HCT116 (cell line): ENCODE results near the gene MMP17. TPM values are rescaled to one million over a fixed set of nuclear protein-coding genes. Genes with fewer than 3 reads are reported as not detected.

Source experiments
- ATAC-seq: fragments of 200-7000 bp; cut with Tn5 transposase; 2 replicates; pipeline ENCODE4 v1.9.1; 2020; ENCODE audit warnings: mild to moderate bottlenecking, moderate library complexity
- BruUV-seq: library from RNA; stranded (reverse); fragments of 400-500 nt; replicated peaks from 2 replicates; lab custom pipeline; 2021; lab: Mats Ljungman, UMichigan
- CTCF ChIA-PET: fragments of 300-600 bp; sonication (Branson Sonifier 250); formaldehyde crosslinking; loops from one replicate; lab custom pipeline; 2021; ENCODE audit warnings: antibody characterized with exemption; lab: Charles Lee
- POLR2A ChIA-PET: fragments of 300-600, 350-600 bp; sonication (Branson Sonifier 250); formaldehyde crosslinking; loops from one replicate; lab custom pipeline; 2021; ENCODE audit warnings: antibody characterized with exemption; lab: Charles Lee
- RAD21 ChIA-PET, 2 experiments: fragments of 300-600 bp; sonication (Branson Sonifier 250); formaldehyde crosslinking; loops; one replicate each; lab custom pipeline; 2023; ENCODE audit warnings: low total read pairs in 2 of 2; ENCODE audit not compliant: uncharacterized antibody in 2 of 2, unreplicated experiment in 2 of 2, low non-redundant PET in 1 of 2; lab: Charles Lee
- DNase-seq: peaks from one replicate; pipeline ENCODE4 v3.0.0-alpha.2; 2010; ENCODE audit warnings: low read depth, low spot score
- H2AFZ ChIP-seq: fragments of 200-600 bp; shearing (Covaris generic), sonication (generic); 2 replicates; pipeline ENCODE4 v1.6.1; 2017; ENCODE audit warnings: low read depth, mixed run types, mixed read lengths, antibody characterized with exemption, low read length; ENCODE audit not compliant: poor library complexity, severe bottlenecking
- H3K27ac ChIP-seq: 2 replicates; pipeline ENCODE4 v1.5.1; 2012; ENCODE audit warnings: low read depth, low read length
- H3K27me3 ChIP-seq: fragments of 200-600 bp; sonication (generic); 2 replicates; pipeline ENCODE4 v1.6.1; 2016; ENCODE audit warnings: mixed run types, low read length, mixed read lengths; ENCODE audit not compliant: insufficient read depth
- H3K36me3 ChIP-seq, 2 experiments: fragments of 200-500 bp in 1 of 2; fragments of 200-600 bp in 1 of 2; sonication (Bioruptor generic) in 1 of 2; sonication (generic) in 1 of 2; 2 replicates each; pipeline versions ENCODE4 v1.5.1 to v1.6.1; 2014 to 2016; ENCODE audit warnings: low read length in 2 of 2, inconsistent platforms in 1 of 2, mixed read lengths in 1 of 2, mixed run types in 1 of 2; ENCODE audit not compliant: insufficient read depth in 2 of 2, control insufficient read depth in 1 of 2
- H3K4me1 ChIP-seq, 2 experiments: fragments of 200-600 bp in 1 of 2; sonication (generic) in 1 of 2; 2 replicates each; pipeline versions ENCODE4 v1.5.1 to v1.6.1; 2012 to 2017; ENCODE audit warnings: low read length in 2 of 2, inconsistent platforms in 1 of 2, mild to moderate bottlenecking in 1 of 2, mixed read lengths in 1 of 2, mixed run types in 1 of 2, moderate library complexity in 1 of 2; ENCODE audit not compliant: insufficient read depth in 2 of 2, control insufficient read depth in 1 of 2
- H3K4me2 ChIP-seq: fragments of 200-600 bp; sonication (generic); 2 replicates; pipeline ENCODE4 v1.6.1; 2017; ENCODE audit warnings: mixed run types, low read length, mixed read lengths
- H3K4me3 ChIP-seq, 2 experiments: fragments of 200-600 bp in 1 of 2; sonication (generic) in 1 of 2; replicated peaks in 1 of 2; 2 replicates each; pipeline ENCODE4 v1.5.1; 2011 to 2016; ENCODE audit warnings: low read length in 2 of 2, control low read depth in 1 of 2, low read depth in 1 of 2, mild to moderate bottlenecking in 1 of 2, mixed read lengths in 1 of 2, mixed run types in 1 of 2
- H3K79me2 ChIP-seq: fragments of 200-600 bp; sonication (generic); 2 replicates; pipeline ENCODE4 v1.6.1; 2017; ENCODE audit warnings: mild to moderate bottlenecking, mixed run types, low read length, moderate library complexity, mixed read lengths; ENCODE audit not compliant: insufficient read depth
- H3K9ac ChIP-seq: fragments of 200-600 bp; sonication (generic); 2 replicates; pipeline ENCODE4 v1.6.1; 2016; ENCODE audit warnings: low read length, mixed read lengths
- H3K9me2 ChIP-seq: fragments of 200-600 bp; sonication (generic), shearing (Covaris generic); 2 replicates; pipeline ENCODE4 v1.6.1; 2017; ENCODE audit warnings: mixed run types, mild to moderate bottlenecking, moderate library complexity; ENCODE audit not compliant: insufficient read depth
- H3K9me3 ChIP-seq, 2 experiments: fragments of 200-500 bp in 1 of 2; fragments of 200-600 bp in 1 of 2; sonication (Bioruptor generic) in 1 of 2; sonication (generic) in 1 of 2; 2 replicates each; pipeline ENCODE4 v1.6.1; 2014 to 2017; ENCODE audit warnings: low read length in 2 of 2, mixed read lengths in 2 of 2, inconsistent platforms in 1 of 2, low read depth in 1 of 2, mild to moderate bottlenecking in 1 of 2, mixed run types in 1 of 2, moderate library complexity in 1 of 2; ENCODE audit not compliant: control insufficient read depth in 1 of 2, insufficient read depth in 1 of 2
- H4K20me1 ChIP-seq: fragments of 200-600 bp; sonication (generic), shearing (Covaris generic); 2 replicates; pipeline ENCODE4 v1.6.1; 2017; ENCODE audit warnings: mixed run types, mild to moderate bottlenecking, moderate library complexity; ENCODE audit not compliant: insufficient read depth
- CBX3 ChIP-seq: IDR thresholded peaks from 2 replicates; pipeline ENCODE4 v1.6.1; 2012; ENCODE audit warnings: low read depth
- CEBPB ChIP-seq: IDR thresholded peaks from 2 replicates; pipeline ENCODE4 v1.6.1; 2012; ENCODE audit warnings: low read depth
- EGR1 ChIP-seq: IDR thresholded peaks from 2 replicates; pipeline ENCODE4 v1.6.1; 2012; ENCODE audit warnings: low read depth
- EZH2 ChIP-seq: fragments of 200-600 bp; sonication (generic); IDR thresholded peaks from 2 replicates; pipeline ENCODE4 v1.6.1; 2017; ENCODE audit warnings: antibody characterized with exemption, mixed run types
- FOSL1 ChIP-seq: IDR thresholded peaks from 2 replicates; pipeline ENCODE4 v1.6.1; 2012; ENCODE audit warnings: low read depth
- JUND ChIP-seq: IDR thresholded peaks from 2 replicates; pipeline ENCODE4 v1.6.1; 2012
- POLR2A ChIP-seq: IDR thresholded peaks from 2 replicates; pipeline ENCODE4 v1.7.0; 2011; ENCODE audit warnings: borderline replicate concordance; ENCODE audit not compliant: insufficient read depth, insufficient read length; ENCODE audit errors: extremely low read depth
- POLR2AphosphoS5 ChIP-seq: IDR thresholded peaks from 2 replicates; pipeline ENCODE4 v1.6.1; 2011; ENCODE audit warnings: mild to moderate bottlenecking, low read depth, low read length, moderate library complexity
- RAD21 ChIP-seq: IDR thresholded peaks from 2 replicates; pipeline ENCODE4 v1.6.1; 2012; ENCODE audit warnings: low read depth, mild to moderate bottlenecking
- SRF ChIP-seq: IDR thresholded peaks from 2 replicates; pipeline ENCODE4 v1.6.1; 2012; ENCODE audit warnings: low read depth
- TCF7L2 ChIP-seq: IDR thresholded peaks from 2 replicates; pipeline ENCODE4 v1.7.0; 2011; ENCODE audit warnings: borderline replicate concordance, inconsistent platforms; ENCODE audit not compliant: insufficient read depth, insufficient read length; ENCODE audit errors: extremely low read depth
- YY1 ChIP-seq: IDR thresholded peaks from 2 replicates; pipeline ENCODE4 v1.6.1; 2011; ENCODE audit warnings: low read length, low read depth, moderate library complexity, mild to moderate bottlenecking; ENCODE audit not compliant: insufficient replicate concordance; ENCODE audit errors: extremely low read depth
- ZFX ChIP-seq: fragments of 450-650 bp; IDR thresholded peaks from 2 replicates; pipeline ENCODE4 v1.6.1; 2017
- ZNF274 ChIP-seq: fragments of 200-500 bp; sonication (Bioruptor generic); IDR thresholded peaks from 2 replicates; pipeline ENCODE4 v1.6.1; 2014; ENCODE audit warnings: mild to moderate bottlenecking, low read depth, low read length, inconsistent platforms
- intact Hi-C: fragments of 100-400 bp; cut with micrococcal nuclease; formaldehyde crosslinking; loops from 2 replicates; pipeline ENCODE4 v1.10.0; 2022
- total RNA-seq: library from RNA; stranded (reverse); gene quantifications from one replicate; pipeline ENCODE4 v1.2.1, GENCODE V29; 2021; ENCODE audit not compliant: unreplicated experiment
- TF ChIP-seq, protein P1 (sequence below): IDR thresholded peaks from 2 replicates; pipeline ENCODE4 v1.6.1; 2012
- TF ChIP-seq, protein P2 (sequence below): IDR thresholded peaks from 2 replicates; pipeline ENCODE4 v1.6.1; 2011; ENCODE audit warnings: mild to moderate bottlenecking, low read length, moderate library complexity; ENCODE audit not compliant: insufficient replicate concordance; ENCODE audit errors: extremely low read depth
- TF ChIP-seq, protein P3 (sequence below): IDR thresholded peaks from 2 replicates; pipeline ENCODE4 v1.6.1; 2012
- TF ChIP-seq, protein P4 (sequence below), 3 experiments: fragments of 200-600 bp in 1 of 3; sonication (generic) in 1 of 3; IDR thresholded peaks in 2 of 3; conservative IDR thresholded peaks in 1 of 3; 2 replicates each; pipeline ENCODE4 v1.5.1; 2012 to 2017; ENCODE audit warnings: low read depth in 2 of 3, low read length in 2 of 3, antibody characterized with exemption in 1 of 3, borderline replicate concordance in 1 of 3, control low read depth in 1 of 3, mild to moderate bottlenecking in 1 of 3, mixed read lengths in 1 of 3, mixed run types in 1 of 3, moderate library complexity in 1 of 3; ENCODE audit not compliant: insufficient read depth in 1 of 3

Gene MMP17
- total RNA-seq, 1 experiment from 2014 or later: 14.3 TPM

DNA sequence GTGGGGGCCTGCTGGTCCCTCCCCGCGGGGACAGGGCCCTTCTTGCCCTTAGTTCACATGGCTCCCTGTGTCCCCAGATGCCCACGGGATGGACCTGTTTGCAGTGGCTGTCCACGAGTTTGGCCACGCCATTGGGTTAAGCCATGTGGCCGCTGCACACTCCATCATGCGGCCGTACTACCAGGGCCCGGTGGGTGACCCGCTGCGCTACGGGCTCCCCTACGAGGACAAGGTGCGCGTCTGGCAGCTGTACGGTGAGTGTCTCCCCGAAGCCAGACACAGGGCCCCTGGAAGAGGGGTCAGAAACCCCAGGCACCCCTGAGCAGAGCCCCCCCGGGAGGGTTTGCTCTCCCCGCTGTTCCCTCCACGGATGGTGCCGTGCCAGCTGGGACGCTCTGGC lies 13.4 kb downstream of the MMP17 start (continued):
- TF ChIP-seq ZNF274: no peak
- no peak for TF ChIP-seq YY1
- no peak for TF ChIP-seq POLR2A
- no peak for TF ChIP-seq RAD21
- TF ChIP-seq TCF7L2: no peak
- no peak for TF ChIP-seq CBX3

DNA sequence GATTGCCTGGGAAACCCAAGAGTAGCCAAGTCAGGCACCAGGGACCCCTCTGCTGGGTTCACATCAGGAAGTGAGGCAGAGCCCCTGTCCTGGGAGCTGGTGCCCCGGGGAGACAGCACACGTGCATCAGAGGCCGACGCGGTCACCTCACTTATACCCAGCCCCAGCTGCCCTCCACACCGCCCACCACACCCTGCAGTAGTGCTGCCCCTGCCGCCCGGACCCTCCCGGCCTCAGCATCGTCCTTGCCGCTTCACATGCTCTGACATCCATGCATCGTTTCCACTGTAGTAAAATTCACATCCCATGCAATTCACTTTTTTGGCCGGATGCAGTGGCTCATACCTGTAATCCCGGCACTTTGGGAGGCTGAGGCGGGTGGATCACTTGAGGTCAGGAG lies 14.0 kb downstream of the MMP17 start:
- H3K4me2 ChIP-seq: no peak overlapping the region
- H3K9ac ChIP-seq: no peak overlapping the region
- intact Hi-C loops: no loop called here
- no TSS peak for BruUV-seq
- H3K4me1 ChIP-seq: no peaks in the 10 kb centered on the region
- TF ChIP-seq, protein P1, sequence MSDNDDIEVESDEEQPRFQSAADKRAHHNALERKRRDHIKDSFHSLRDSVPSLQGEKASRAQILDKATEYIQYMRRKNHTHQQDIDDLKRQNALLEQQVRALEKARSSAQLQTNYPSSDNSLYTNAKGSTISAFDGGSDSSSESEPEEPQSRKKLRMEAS: no peak
- TF ChIP-seq, protein P2, sequence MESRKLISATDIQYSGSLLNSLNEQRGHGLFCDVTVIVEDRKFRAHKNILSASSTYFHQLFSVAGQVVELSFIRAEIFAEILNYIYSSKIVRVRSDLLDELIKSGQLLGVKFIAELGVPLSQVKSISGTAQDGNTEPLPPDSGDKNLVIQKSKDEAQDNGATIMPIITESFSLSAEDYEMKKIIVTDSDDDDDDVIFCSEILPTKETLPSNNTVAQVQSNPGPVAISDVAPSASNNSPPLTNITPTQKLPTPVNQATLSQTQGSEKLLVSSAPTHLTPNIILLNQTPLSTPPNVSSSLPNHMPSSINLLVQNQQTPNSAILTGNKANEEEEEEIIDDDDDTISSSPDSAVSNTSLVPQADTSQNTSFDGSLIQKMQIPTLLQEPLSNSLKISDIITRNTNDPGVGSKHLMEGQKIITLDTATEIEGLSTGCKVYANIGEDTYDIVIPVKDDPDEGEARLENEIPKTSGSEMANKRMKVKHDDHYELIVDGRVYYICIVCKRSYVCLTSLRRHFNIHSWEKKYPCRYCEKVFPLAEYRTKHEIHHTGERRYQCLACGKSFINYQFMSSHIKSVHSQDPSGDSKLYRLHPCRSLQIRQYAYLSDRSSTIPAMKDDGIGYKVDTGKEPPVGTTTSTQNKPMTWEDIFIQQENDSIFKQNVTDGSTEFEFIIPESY: no peak
- TF ChIP-seq, protein P3, sequence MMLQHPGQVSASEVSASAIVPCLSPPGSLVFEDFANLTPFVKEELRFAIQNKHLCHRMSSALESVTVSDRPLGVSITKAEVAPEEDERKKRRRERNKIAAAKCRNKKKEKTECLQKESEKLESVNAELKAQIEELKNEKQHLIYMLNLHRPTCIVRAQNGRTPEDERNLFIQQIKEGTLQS: no peak
- no peak for TF ChIP-seq YY1
- TF ChIP-seq FOSL1: no peak
- no peak for TF ChIP-seq EZH2
- TF ChIP-seq, protein P4, sequence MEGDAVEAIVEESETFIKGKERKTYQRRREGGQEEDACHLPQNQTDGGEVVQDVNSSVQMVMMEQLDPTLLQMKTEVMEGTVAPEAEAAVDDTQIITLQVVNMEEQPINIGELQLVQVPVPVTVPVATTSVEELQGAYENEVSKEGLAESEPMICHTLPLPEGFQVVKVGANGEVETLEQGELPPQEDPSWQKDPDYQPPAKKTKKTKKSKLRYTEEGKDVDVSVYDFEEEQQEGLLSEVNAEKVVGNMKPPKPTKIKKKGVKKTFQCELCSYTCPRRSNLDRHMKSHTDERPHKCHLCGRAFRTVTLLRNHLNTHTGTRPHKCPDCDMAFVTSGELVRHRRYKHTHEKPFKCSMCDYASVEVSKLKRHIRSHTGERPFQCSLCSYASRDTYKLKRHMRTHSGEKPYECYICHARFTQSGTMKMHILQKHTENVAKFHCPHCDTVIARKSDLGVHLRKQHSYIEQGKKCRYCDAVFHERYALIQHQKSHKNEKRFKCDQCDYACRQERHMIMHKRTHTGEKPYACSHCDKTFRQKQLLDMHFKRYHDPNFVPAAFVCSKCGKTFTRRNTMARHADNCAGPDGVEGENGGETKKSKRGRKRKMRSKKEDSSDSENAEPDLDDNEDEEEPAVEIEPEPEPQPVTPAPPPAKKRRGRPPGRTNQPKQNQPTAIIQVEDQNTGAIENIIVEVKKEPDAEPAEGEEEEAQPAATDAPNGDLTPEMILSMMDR (IDR thresholded peaks at IDR 0.05 in 2 of 3, conservative IDR thresholded peaks at IDR 0.05 in 1 of 3; ENCODE audit: borderline replicate concordance in 1 of 3, insufficient read depth in 1 of 3, low read depth in 2 of 3, low read length in 2 of 3): no peak
- no peak for TF ChIP-seq EGR1
- TF ChIP-seq POLR2A: no peak
- TF ChIP-seq POLR2AphosphoS5: no peak
- no peak for TF ChIP-seq JUND
- TF ChIP-seq ZNF274: no peak
- no peak for TF ChIP-seq SRF
- TF ChIP-seq RAD21: no peak
- TF ChIP-seq ZFX: no peak
- TF ChIP-seq CEBPB: no peak
- TF ChIP-seq, all 23 proteins: peak for 0
- no peak for DNase-seq
- Histone ChIP-seq H3K4me3 (no peak overlapping the region), H2AFZ (no peak overlapping the region), H3K36me3 (no peaks in the 10 kb centered on the region), H3K27ac (no peak overlapping the region), H3K9me3 (no peaks in the 10 kb centered on the region), H4K20me1 (no peaks in the 10 kb centered on the region), H3K9me2 (no peaks in the 10 kb centered on the region), H3K27me3 (no peaks in the 10 kb centered on the region), H3K79me2 (no peaks in the 10 kb centered on the region)
- POLR2A ChIA-PET: no interaction called here
- RAD21 ChIA-PET: no interaction called here
- CTCF ChIA-PET: no interaction called here
- ATAC-seq: no peak
